ENCODE data around the gene ELFN1. TPM values are rescaled to one million over a fixed set of nuclear protein-coding genes. Genes with fewer than 3 reads are reported as not detected.

Gene ELFN1
- polyA plus RNA-seq, 1 of the 3 experiments (the other 2 are of a cell fraction): 0.05 TPM

DNA sequence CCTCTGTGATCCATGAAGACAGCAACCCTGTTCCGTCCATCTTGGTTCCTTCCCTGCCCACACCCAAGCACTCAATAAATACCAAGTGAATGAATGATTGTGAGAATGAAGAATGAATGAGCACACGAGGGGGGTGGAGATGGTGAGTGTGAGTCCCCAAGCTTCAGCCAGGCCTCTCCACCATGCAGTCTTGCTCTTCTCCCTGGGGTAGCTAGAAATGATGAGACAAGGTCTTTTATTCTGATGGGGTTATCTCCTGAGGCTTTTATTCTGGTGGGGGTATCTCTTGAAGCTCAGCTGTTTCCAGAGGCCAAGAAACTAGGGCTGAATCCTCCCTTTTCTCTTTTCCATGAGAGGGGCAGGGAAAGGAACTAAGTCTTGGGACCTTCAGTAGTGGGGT lies 57.0 kb downstream of the ELFN1 start:
- H3F3A ChIP-seq (replicated peaks; ENCODE audit: insufficient read depth): no peaks in the 10 kb centered on the region
- H3K4me3 ChIP-seq (ENCODE audit: low read depth in 2 of 2, low read length in 1 of 2): no peak overlapping the region
- peaks cover 0 to 8% of the 10 kb centered on the region in 2 experiments; a peak in 1 of 4 replicates for H3K4me1 ChIP-seq (ENCODE audit: control insufficient read depth in 1 of 2, insufficient read depth in 2 of 2, low read depth in 1 of 2, low read length in 1 of 2)
- ChIA-PET CTCF (interaction anchor here (0.9 kb wide), 2 partner anchors 9 to 33 kb away, joined by 3 to 5 read pairs; no protein-coding TSS in a partner anchor), POLR2A (no interaction called here)
- WGBS (ENCODE audit: low lambda C conversion rate): 42% methylated on average over 2 of the region's 2 CpGs
- H3K9me3 ChIP-seq: no peaks in the 10 kb centered on the region
- H3K79me2 ChIP-seq (ENCODE audit: insufficient read depth): no peaks in the 10 kb centered on the region
- no peak overlapping the region for H3K9ac ChIP-seq
- H3K9me2 ChIP-seq: no peaks in the 10 kb centered on the region
- peaks cover 5% of the 10 kb centered on the region; the same call in 1 of the 2 replicates for H3K27me3 ChIP-seq (ENCODE audit: insufficient read depth)
- no peak overlapping the region for H3K27ac ChIP-seq (ENCODE audit: low read depth in 2 of 2, low read length in 1 of 2)
- no peak overlapping the region for H2AFZ ChIP-seq (ENCODE audit: low read depth)
- TF ChIP-seq, protein P1, sequence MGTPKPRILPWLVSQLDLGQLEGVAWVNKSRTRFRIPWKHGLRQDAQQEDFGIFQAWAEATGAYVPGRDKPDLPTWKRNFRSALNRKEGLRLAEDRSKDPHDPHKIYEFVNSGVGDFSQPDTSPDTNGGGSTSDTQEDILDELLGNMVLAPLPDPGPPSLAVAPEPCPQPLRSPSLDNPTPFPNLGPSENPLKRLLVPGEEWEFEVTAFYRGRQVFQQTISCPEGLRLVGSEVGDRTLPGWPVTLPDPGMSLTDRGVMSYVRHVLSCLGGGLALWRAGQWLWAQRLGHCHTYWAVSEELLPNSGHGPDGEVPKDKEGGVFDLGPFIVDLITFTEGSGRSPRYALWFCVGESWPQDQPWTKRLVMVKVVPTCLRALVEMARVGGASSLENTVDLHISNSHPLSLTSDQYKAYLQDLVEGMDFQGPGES (IDR thresholded peaks at IDR 0.05; ENCODE audit: low read depth, low read length): no peak
- TF ChIP-seq ELF1 (IDR thresholded peaks at IDR 0.05) (no peak), FOSL2 (IDR thresholded peaks at IDR 0.05; ENCODE audit: borderline replicate concordance, low read depth) (no peak), TCF12 (IDR thresholded peaks at IDR 0.05) (no peak), RCOR1 (IDR thresholded peaks at IDR 0.05; ENCODE audit: low read length) (no peak), GATA2 (CRISPR knock-in tag; IDR thresholded peaks at IDR 0.05) (no peak), SIN3A (IDR thresholded peaks at IDR 0.05; ENCODE audit: borderline replicate concordance, low read depth, low read length) (no peak), YY1 (IDR thresholded peaks at IDR 0.05; ENCODE audit: low read depth) (no peak), TEAD4 (IDR thresholded peaks at IDR 0.05; ENCODE audit: borderline replicate concordance, insufficient read depth) (no peak), RAD21 (IDR thresholded peaks at IDR 0.05; ENCODE audit: low read length) (no peak), GABPA (IDR thresholded peaks at IDR 0.05; ENCODE audit: low read depth) (no peak), USF1 (IDR thresholded peaks at IDR 0.05; ENCODE audit: borderline replicate concordance, low read depth) (no peak)
- TF ChIP-seq, protein P2, sequence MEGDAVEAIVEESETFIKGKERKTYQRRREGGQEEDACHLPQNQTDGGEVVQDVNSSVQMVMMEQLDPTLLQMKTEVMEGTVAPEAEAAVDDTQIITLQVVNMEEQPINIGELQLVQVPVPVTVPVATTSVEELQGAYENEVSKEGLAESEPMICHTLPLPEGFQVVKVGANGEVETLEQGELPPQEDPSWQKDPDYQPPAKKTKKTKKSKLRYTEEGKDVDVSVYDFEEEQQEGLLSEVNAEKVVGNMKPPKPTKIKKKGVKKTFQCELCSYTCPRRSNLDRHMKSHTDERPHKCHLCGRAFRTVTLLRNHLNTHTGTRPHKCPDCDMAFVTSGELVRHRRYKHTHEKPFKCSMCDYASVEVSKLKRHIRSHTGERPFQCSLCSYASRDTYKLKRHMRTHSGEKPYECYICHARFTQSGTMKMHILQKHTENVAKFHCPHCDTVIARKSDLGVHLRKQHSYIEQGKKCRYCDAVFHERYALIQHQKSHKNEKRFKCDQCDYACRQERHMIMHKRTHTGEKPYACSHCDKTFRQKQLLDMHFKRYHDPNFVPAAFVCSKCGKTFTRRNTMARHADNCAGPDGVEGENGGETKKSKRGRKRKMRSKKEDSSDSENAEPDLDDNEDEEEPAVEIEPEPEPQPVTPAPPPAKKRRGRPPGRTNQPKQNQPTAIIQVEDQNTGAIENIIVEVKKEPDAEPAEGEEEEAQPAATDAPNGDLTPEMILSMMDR (IDR thresholded peaks at IDR 0.05): no peak
- TF ChIP-seq, protein P3, sequence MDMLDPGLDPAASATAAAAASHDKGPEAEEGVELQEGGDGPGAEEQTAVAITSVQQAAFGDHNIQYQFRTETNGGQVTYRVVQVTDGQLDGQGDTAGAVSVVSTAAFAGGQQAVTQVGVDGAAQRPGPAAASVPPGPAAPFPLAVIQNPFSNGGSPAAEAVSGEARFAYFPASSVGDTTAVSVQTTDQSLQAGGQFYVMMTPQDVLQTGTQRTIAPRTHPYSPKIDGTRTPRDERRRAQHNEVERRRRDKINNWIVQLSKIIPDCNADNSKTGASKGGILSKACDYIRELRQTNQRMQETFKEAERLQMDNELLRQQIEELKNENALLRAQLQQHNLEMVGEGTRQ (IDR thresholded peaks at IDR 0.05; ENCODE audit: borderline replicate concordance, low read depth, low read length): no peak
- no peaks in the 10 kb centered on the region for H4K20me1 ChIP-seq (ENCODE audit: insufficient read depth)
- no peak for DNase-seq
- H3K36me3 ChIP-seq (replicated peaks in 1 of 2; ENCODE audit: control insufficient read depth in 1 of 2, insufficient read depth in 2 of 2, low read length in 1 of 2): no peaks in the 10 kb centered on the region
- no peak overlapping the region for H3K4me2 ChIP-seq
